SJCRH30 (cell line): ENCODE results near the gene BTBD9. TPM values are rescaled to one million over a fixed set of nuclear protein-coding genes. Genes with fewer than 3 reads are reported as not detected.

Experiments used
- DNase-seq, 2 experiments: peaks; one replicate each; pipeline ENCODE4 v3.0.0-alpha.2; 2015 to 2020
- H3K27ac ChIP-seq: fragments of 250-450 bp; sonication (Bioruptor Pico); 2 replicates; pipeline ENCODE4 v1.5.1; 2020; ENCODE audit warnings: mild to moderate bottlenecking, moderate library complexity
- H3K27me3 ChIP-seq: fragments of 250-450 bp; sonication (Bioruptor Pico); 2 replicates; pipeline ENCODE4 v1.5.1; 2020; ENCODE audit warnings: mild to moderate bottlenecking, moderate library complexity
- H3K36me3 ChIP-seq: fragments of 250-450 bp; sonication (Bioruptor Pico); 2 replicates; pipeline ENCODE4 v1.5.1; 2020; ENCODE audit warnings: mild to moderate bottlenecking, moderate library complexity
- H3K4me1 ChIP-seq: fragments of 250-450 bp; sonication (Bioruptor Pico); 2 replicates; pipeline ENCODE4 v1.5.1; 2020; ENCODE audit warnings: mild to moderate bottlenecking, moderate library complexity
- H3K4me3 ChIP-seq: fragments of 250-450 bp; sonication (Bioruptor Pico); 2 replicates; pipeline ENCODE4 v1.5.1; 2020; ENCODE audit warnings: mild to moderate bottlenecking, moderate library complexity
- H3K9me3 ChIP-seq: fragments of 250-450 bp; sonication (Bioruptor Pico); replicated peaks from 2 replicates; pipeline ENCODE4 v1.5.1; 2020; ENCODE audit warnings: mild to moderate bottlenecking, moderate library complexity
- total RNA-seq: library from RNA; depleted of rRNA; stranded (reverse); fragments of >200 nt; shearing (Covaris generic); gene quantifications from 2 replicates; pipeline ENCODE4 v1.2.3, GENCODE V29; 2014

Gene BTBD9
- total RNA-seq, 1 experiment from 2014 or later = 6.2 TPM

GRCh38 chr6:38459291-38459690 is 180.4 kb downstream of the BTBD9 start:
- DNase-seq = no peak
- Histone ChIP-seq H3K27ac (no peak overlapping the region), H3K36me3 (no peaks in the 10 kb centered on the region), H3K4me3 (no peak overlapping the region), H3K27me3 (no peaks in the 10 kb centered on the region), H3K4me1 (peaks cover 10% of the 10 kb centered on the region), H3K9me3 (no peaks in the 10 kb centered on the region)

GRCh38 chr6:38453861-38454260 is 185.9 kb downstream of the BTBD9 start:
- Histone ChIP-seq H3K4me1 (0 out of 2 replicates have a peak, but pooled peaks cover 5% of the 10 kb centered on the region), H3K4me3 (no peak overlapping the region), H3K36me3 (no peaks in the 10 kb centered on the region), H3K27ac (no peak overlapping the region), H3K9me3 (no peaks in the 10 kb centered on the region), H3K27me3 (no peaks in the 10 kb centered on the region)
- no peak for DNase-seq

- no peak overlapping the region for H3K4me3 ChIP-seq
- H3K27me3 ChIP-seq = no peaks in the 10 kb centered on the region
- no peak for DNase-seq
- no peaks in the 10 kb centered on the region for H3K9me3 ChIP-seq
- H3K36me3 ChIP-seq = no peaks in the 10 kb centered on the region
- H3K27ac ChIP-seq = no peak overlapping the region
- H3K4me1 ChIP-seq = no peaks in the 10 kb centered on the region
Observed at GRCh38 chr6:38452816-38453660, 186.7 kb downstream of the BTBD9 start.

- Histone ChIP-seq H3K27ac (no peak overlapping the region), H3K4me1 (no peaks in the 10 kb centered on the region), H3K27me3 (no peaks in the 10 kb centered on the region), H3K9me3 (no peaks in the 10 kb centered on the region), H3K36me3 (no peaks in the 10 kb centered on the region), H3K4me3 (no peak overlapping the region)
- no peak for DNase-seq
Observed at GRCh38 chr6:38450717-38451116, 189.0 kb downstream of the BTBD9 start.

GRCh38 chr6:38445925-38446324 is 193.8 kb downstream of the BTBD9 start:
- H3K4me3 ChIP-seq = no peak overlapping the region
- peaks cover 19% of the 10 kb centered on the region for H3K4me1 ChIP-seq
- no peaks in the 10 kb centered on the region for H3K27me3 ChIP-seq
- DNase-seq = no peak
- H3K27ac ChIP-seq = no peak overlapping the region
- H3K36me3 ChIP-seq = no peaks in the 10 kb centered on the region
- H3K9me3 ChIP-seq = no peaks in the 10 kb centered on the region

- Histone ChIP-seq H3K9me3 (no peaks in the 10 kb centered on the region), H3K27me3 (no peaks in the 10 kb centered on the region), H3K27ac (no peak overlapping the region), H3K36me3 (no peaks in the 10 kb centered on the region), H3K4me3 (no peak overlapping the region), H3K4me1 (peaks cover 19% of the 10 kb centered on the region)
- DNase-seq = no peak
Observed at GRCh38 chr6:38445336-38445735, 194.4 kb downstream of the BTBD9 start.

- DNase-seq = peak; percentile 53 to 78
Observed at GRCh38 chr6:38443352-38444144, 196.2 kb downstream of the BTBD9 start.

GRCh38 chr6:38438097-38438496 is 201.6 kb downstream of the BTBD9 start:
- H3K36me3 ChIP-seq = no peaks in the 10 kb centered on the region
- no peaks in the 10 kb centered on the region for H3K27me3 ChIP-seq
- no peaks in the 10 kb centered on the region for H3K9me3 ChIP-seq
- H3K4me3 ChIP-seq = no peak overlapping the region
- no peak overlapping the region for H3K27ac ChIP-seq
- no peak for DNase-seq
- H3K4me1 ChIP-seq = peaks cover 17% of the 10 kb centered on the region

More at GRCh38 chr6:38443352-38444144, 196.2 kb downstream of the BTBD9 start:
- H3K9me3 ChIP-seq = no peaks in the 10 kb centered on the region
- no peaks in the 10 kb centered on the region for H3K36me3 ChIP-seq
- H3K27me3 ChIP-seq = no peaks in the 10 kb centered on the region
- peak overlapping the region; percentile 72 for H3K27ac ChIP-seq
- peaks cover 19% of the 10 kb centered on the region for H3K4me1 ChIP-seq
- H3K4me3 ChIP-seq = peak overlapping the region; percentile 34

GRCh38 chr6:38436726-38437465 is 202.8 kb downstream of the BTBD9 start:
- no peaks in the 10 kb centered on the region for H3K36me3 ChIP-seq
- peak; percentile 63 to 76 for DNase-seq
- H3K27ac ChIP-seq = no peak overlapping the region
- no peaks in the 10 kb centered on the region for H3K9me3 ChIP-seq
- H3K4me3 ChIP-seq = no peak overlapping the region
- peaks cover 12% of the 10 kb centered on the region for H3K4me1 ChIP-seq
- H3K27me3 ChIP-seq = no peaks in the 10 kb centered on the region

- no peaks in the 10 kb centered on the region for H3K9me3 ChIP-seq
- H3K27me3 ChIP-seq = no peaks in the 10 kb centered on the region
- DNase-seq = no peak
- no peak overlapping the region for H3K4me3 ChIP-seq
- H3K36me3 ChIP-seq = no peaks in the 10 kb centered on the region
- no peak overlapping the region for H3K27ac ChIP-seq
- peaks cover 12% of the 10 kb centered on the region for H3K4me1 ChIP-seq
Observed at GRCh38 chr6:38435330-38435729, 204.4 kb downstream of the BTBD9 start.

GRCh38 chr6:38434051-38434450 is 205.7 kb downstream of the BTBD9 start:
- H3K9me3 ChIP-seq = no peaks in the 10 kb centered on the region
- no peaks in the 10 kb centered on the region for H3K27me3 ChIP-seq
- H3K27ac ChIP-seq = no peak overlapping the region
- H3K4me1 ChIP-seq = peaks cover 12% of the 10 kb centered on the region
- DNase-seq = no peak
- no peak overlapping the region for H3K4me3 ChIP-seq
- H3K36me3 ChIP-seq = no peaks in the 10 kb centered on the region

GRCh38 chr6:38432479-38432878 is 207.2 kb downstream of the BTBD9 start:
- Histone ChIP-seq H3K4me3 (no peak overlapping the region), H3K9me3 (no peaks in the 10 kb centered on the region), H3K27ac (no peak overlapping the region), H3K36me3 (no peaks in the 10 kb centered on the region), H3K4me1 (peaks cover 11% of the 10 kb centered on the region), H3K27me3 (no peaks in the 10 kb centered on the region)
- no peak for DNase-seq

- Histone ChIP-seq H3K27ac (no peak overlapping the region), H3K36me3 (no peaks in the 10 kb centered on the region), H3K4me1 (peaks cover 7% of the 10 kb centered on the region), H3K27me3 (no peaks in the 10 kb centered on the region), H3K4me3 (no peak overlapping the region), H3K9me3 (no peaks in the 10 kb centered on the region)
- DNase-seq = no peak
Observed at GRCh38 chr6:38432079-38432478, 207.7 kb downstream of the BTBD9 start.

- H3K4me3 ChIP-seq = no peak overlapping the region
- H3K27ac ChIP-seq = no peak overlapping the region
- H3K4me1 ChIP-seq = no peaks in the 10 kb centered on the region
- no peaks in the 10 kb centered on the region for H3K36me3 ChIP-seq
- H3K27me3 ChIP-seq = no peaks in the 10 kb centered on the region
- DNase-seq = no peak
- no peaks in the 10 kb centered on the region for H3K9me3 ChIP-seq
Observed at GRCh38 chr6:38429546-38429945, 210.2 kb downstream of the BTBD9 start.
